NCI-H1105 (cell line): Measurements from ENCODE around the gene LINGO3.

ENCODE experiments used
- DNase-seq: peaks from one replicate; lab custom pipeline; 2025; lab: John Stamatoyannopoulos, UW

Gene LINGO3

GRCh38 chr19:2305452-2306280 is 2.3 kb downstream of the LINGO3 start:
- no peak for DNase-seq

GRCh38 chr19:2303211-2303798 is 4.6 kb downstream of the LINGO3 start:
- no peak for DNase-seq

GRCh38 chr19:2302319-2303210 is 5.4 kb downstream of the LINGO3 start:
- DNase-seq = no peak

- no peak for DNase-seq
Observed at GRCh38 chr19:2300533-2300932, 7.4 kb downstream of the LINGO3 start.

GRCh38 chr19:2296141-2296540 is 11.8 kb downstream of the LINGO3 start:
- DNase-seq = no peak

GRCh38 chr19:2294687-2295335 is 13.1 kb downstream of the LINGO3 start:
- no peak for DNase-seq

GRCh38 chr19:2291185-2291751 is 16.7 kb downstream of the LINGO3 start:
- no peak for DNase-seq

- peak; percentile 40 for DNase-seq
Observed at GRCh38 chr19:2290441-2291184, 17.3 kb downstream of the LINGO3 start.

GRCh38 chr19:2289714-2290435 is 18.1 kb downstream of the LINGO3 start:
- DNase-seq = no peak

GRCh38 chr19:2288818-2289713 is 18.9 kb downstream of the LINGO3 start:
- no peak for DNase-seq

GRCh38 chr19:2288338-2288817 is 19.6 kb downstream of the LINGO3 start:
- DNase-seq = no peak

GRCh38 chr19:2287585-2288337 is 20.2 kb downstream of the LINGO3 start:
- no peak for DNase-seq

- no peak for DNase-seq
Observed at GRCh38 chr19:2286402-2287140, 21.4 kb downstream of the LINGO3 start.

GRCh38 chr19:2283835-2284507 is 24.0 kb downstream of the LINGO3 start:
- DNase-seq = no peak

- DNase-seq = no peak
Observed at GRCh38 chr19:2282862-2283237, 25.1 kb downstream of the LINGO3 start.

- no peak for DNase-seq
Observed at GRCh38 chr19:2282062-2282861, 25.7 kb downstream of the LINGO3 start, which contains the start of gene PEAK3. TSS of gene PEAK3 (minus strand) at chr19:2282175. CDS start at chr19:2280931, 1,244 bp downstream.
